Stomach (tissue), 9 donors: Measurements from ENCODE around the gene ZNF444. TPM values are rescaled to one million over a fixed set of nuclear protein-coding genes. Genes with fewer than 3 reads are reported as not detected.

Source experiments
- DNase-seq, 2 donors: peaks; one replicate each; pipeline versions ENCODE4 v3.0.0 to v3.0.0-alpha.2; 2013 to 2019
- H3K27ac ChIP-seq, 5 donors: fragments of 200-600 bp in 4 of 5; sonication (generic) in 4 of 5; one replicate each; pipeline ENCODE4 v1.5.1; 2013 to 2019; ENCODE audit warnings: mild to moderate bottlenecking in 1 of 5, moderate library complexity in 1 of 5
- H3K27me3 ChIP-seq, 3 donors: fragments of 200-600 bp; sonication (generic); one replicate each; pipeline ENCODE4 v1.5.1; 2017 to 2019; ENCODE audit warnings: mixed run types in 1 of 3
- H3K36me3 ChIP-seq, 4 donors: fragments of 200-600 bp; sonication (generic); 1 replicate in 3 of 4; 2 replicates in 1 of 4; pipeline ENCODE4 v1.5.1; 2016 to 2019
- H3K4me1 ChIP-seq, 4 donors: fragments of 200-600 bp; sonication (generic); one replicate each; pipeline ENCODE4 v1.5.1; 2016 to 2019
- H3K4me3 ChIP-seq, 4 donors: fragments of 200-600 bp; sonication (generic) in 3 of 4; one replicate each; pipeline ENCODE4 v1.5.1; 2016 to 2019; ENCODE audit warnings: mild to moderate bottlenecking in 1 of 4
- H3K9me3 ChIP-seq, 4 donors: fragments of 200-600 bp; sonication (generic); one replicate each; pipeline ENCODE4 v1.5.1; 2016 to 2019
- EP300 ChIP-seq: sonication (generic); formaldehyde crosslinking; IDR thresholded peaks from one replicate; pipeline ENCODE4 v1.6.1; 2017; ENCODE audit warnings: antibody characterized with exemption
- POLR2A ChIP-seq, 4 donors: fragments of 450-650 bp; IDR thresholded peaks; one replicate each; pipeline ENCODE4 v1.6.1; 2016; ENCODE audit warnings: antibody characterized with exemption in 4 of 4, control low read depth in 2 of 4, mild to moderate bottlenecking in 1 of 4, moderate library complexity in 1 of 4
- POLR2AphosphoS5 ChIP-seq, 3 donors: sonication (generic); formaldehyde crosslinking; IDR thresholded peaks; one replicate each; pipeline ENCODE4 v1.6.1; 2016; ENCODE audit warnings: antibody characterized with exemption in 3 of 3
- WGBS, 5 donors: extraction: QIAGEN DNeasy Blood & Tissue Kit in 3 of 5; methylation state at CpG; one replicate each; pipeline versions ENCODE4 v1.1.5 to v1.1.7; 2013 to 2018; 5-methylcytosine and 5-hydroxymethylcytosine counted together
- intact Hi-C: fragments of 100-400 bp; cut with DNase I; formaldehyde crosslinking; loops from one replicate; pipeline ENCODE4 v1.15.1; 2023; ENCODE audit warnings: low total_unique reads
- polyA plus RNA-seq, 3 donors: library from polyadenylated mRNA; stranded (reverse); fragments of 200-250 nt; gene quantifications; one replicate each; pipeline ENCODE4 v1.2.3, GENCODE V29; 2013
- total RNA-seq, 5 donors: library from RNA; depleted of rRNA; stranded (reverse); fragments of >200 nt; gene quantifications; one replicate each; pipeline versions ENCODE4 v1.1.0 to v1.2.3, GENCODE V29; 2014 to 2016
- TF ChIP-seq, protein P1 (sequence below), 7 experiments: fragments of 450-650 bp in 4 of 7; fragments of 200-600 bp in 3 of 7; sonication (generic) in 3 of 7; IDR thresholded peaks; one replicate each; pipeline ENCODE4 v1.5.1; 2016 to 2019; ENCODE audit warnings: antibody characterized with exemption in 7 of 7, control low read depth in 2 of 7, mild to moderate bottlenecking in 1 of 7
- donor health status: healthy with polysubstance abuse.
- donor health status: Bipolar disorder and iron deficiency.
- donor health status: healthy.

ZNF444 gene
- total and polyA plus RNA-seq, 8 donors = 13.4 to 77.0 (median 48.7) TPM

DNA sequence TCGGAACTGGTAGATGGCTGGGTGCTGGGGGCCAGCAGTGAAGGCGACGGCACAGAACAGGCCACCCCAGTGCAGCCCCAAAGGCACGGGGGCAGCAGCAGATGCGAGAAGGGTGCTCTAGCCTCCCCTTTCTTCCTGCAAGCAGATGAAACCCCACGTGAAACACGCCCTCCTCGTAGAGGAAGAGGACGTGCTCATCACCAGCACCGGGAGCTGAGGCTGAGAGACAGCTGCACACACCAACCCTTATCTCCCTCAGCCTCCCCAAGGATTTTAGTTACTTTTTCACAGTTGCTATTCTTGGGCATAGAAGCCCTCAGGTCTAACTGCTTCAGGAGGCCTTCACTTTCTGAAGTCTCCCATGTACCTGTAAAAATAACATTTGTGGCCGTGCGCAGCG is 31.9 kb upstream of the ZNF444 start:
- H3K27me3 ChIP-seq = no peaks in the 10 kb centered on the region
- H3K4me3 ChIP-seq = peak overlapping the region in 3 of 4 donors; percentile 3 to 49 (median 32)
- TF ChIP-seq EP300 (no peak), POLR2AphosphoS5 (IDR thresholded peaks at IDR 0.05) (no peak), POLR2A (IDR thresholded peaks at IDR 0.05) (no peak)
- TF ChIP-seq, protein P1, sequence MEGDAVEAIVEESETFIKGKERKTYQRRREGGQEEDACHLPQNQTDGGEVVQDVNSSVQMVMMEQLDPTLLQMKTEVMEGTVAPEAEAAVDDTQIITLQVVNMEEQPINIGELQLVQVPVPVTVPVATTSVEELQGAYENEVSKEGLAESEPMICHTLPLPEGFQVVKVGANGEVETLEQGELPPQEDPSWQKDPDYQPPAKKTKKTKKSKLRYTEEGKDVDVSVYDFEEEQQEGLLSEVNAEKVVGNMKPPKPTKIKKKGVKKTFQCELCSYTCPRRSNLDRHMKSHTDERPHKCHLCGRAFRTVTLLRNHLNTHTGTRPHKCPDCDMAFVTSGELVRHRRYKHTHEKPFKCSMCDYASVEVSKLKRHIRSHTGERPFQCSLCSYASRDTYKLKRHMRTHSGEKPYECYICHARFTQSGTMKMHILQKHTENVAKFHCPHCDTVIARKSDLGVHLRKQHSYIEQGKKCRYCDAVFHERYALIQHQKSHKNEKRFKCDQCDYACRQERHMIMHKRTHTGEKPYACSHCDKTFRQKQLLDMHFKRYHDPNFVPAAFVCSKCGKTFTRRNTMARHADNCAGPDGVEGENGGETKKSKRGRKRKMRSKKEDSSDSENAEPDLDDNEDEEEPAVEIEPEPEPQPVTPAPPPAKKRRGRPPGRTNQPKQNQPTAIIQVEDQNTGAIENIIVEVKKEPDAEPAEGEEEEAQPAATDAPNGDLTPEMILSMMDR (IDR thresholded peaks at IDR 0.05) = no peak
- intact Hi-C loops = no loop called here
- no peaks in the 10 kb centered on the region for H3K9me3 ChIP-seq
- H3K4me1 ChIP-seq = peaks cover 91 to 99% (median 98%) of the 10 kb centered on the region in 4 donors
- H3K27ac ChIP-seq = peak overlapping the region in 3 of 5 donors; percentile 75 to 87 (median 75)
- no peaks in the 10 kb centered on the region for H3K36me3 ChIP-seq
- WGBS, 5 donors = 39 to 54% (median 48%) methylated on average over 11 to 13 of the region's 13 CpGs
- DNase-seq = no peak

DNA sequence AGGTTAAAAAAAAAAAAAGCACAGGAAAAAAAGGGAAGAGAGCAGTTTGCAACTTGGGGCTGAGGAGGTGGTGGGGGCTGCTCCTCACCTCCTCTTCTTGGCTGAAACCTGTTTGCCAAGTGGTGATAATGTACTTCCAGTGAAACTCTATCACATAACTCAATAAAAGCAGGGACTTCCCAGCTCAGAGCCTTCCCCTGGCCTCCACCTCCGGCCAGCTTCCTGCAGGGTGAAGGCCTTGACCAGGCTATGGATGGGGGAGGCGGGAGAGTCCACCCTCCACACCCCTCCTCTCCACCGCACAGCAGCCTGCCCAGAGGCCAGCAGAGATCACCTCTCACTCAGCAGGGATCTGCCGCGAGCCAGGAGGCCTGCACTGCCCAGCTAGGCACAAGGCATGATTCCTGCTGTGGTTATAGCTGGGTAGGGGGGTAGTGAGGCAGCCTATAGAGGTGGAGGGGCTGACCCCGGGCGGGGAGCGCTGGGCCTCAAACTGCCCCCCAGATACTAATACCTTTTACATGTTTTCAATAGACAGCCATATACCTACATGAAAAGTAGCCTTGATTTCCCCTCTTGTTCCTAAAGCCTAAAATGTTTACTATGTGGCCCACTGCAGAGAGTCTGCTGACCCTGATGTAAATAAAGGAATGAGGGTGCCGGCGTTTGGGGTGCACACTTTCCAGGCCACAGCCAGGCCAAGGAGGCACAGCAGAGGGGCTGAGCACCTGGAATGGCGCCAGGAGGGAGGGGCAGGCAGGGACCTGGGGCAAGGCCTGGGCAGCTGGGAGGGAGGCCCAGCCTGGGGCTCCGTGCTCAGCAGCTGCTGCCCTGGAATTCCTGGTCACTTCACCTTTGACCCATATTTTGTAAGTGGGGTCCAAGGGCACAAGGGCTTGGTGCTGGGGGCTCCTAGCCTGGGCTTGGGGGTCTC is 30.3 kb upstream of the ZNF444 start:
- peak overlapping the region; percentile 62 to 78 (median 73) for H3K27ac ChIP-seq
- H3K9me3 ChIP-seq = no peaks in the 10 kb centered on the region
- H3K4me1 ChIP-seq = peaks cover 86 to 100% (median 96%) of the 10 kb centered on the region in 4 donors
- H3K4me3 ChIP-seq = peak overlapping the region in 1 of 4 donors; percentile 34
- TF ChIP-seq POLR2AphosphoS5 (IDR thresholded peaks at IDR 0.05) (no peak), EP300 (no peak), POLR2A (IDR thresholded peaks at IDR 0.05) (no peak)
- TF ChIP-seq, protein P1 (IDR thresholded peaks at IDR 0.05) = no peak
- peaks cover 0 to 9% (median 2%) of the 10 kb centered on the region in 4 donors for H3K36me3 ChIP-seq
- intact Hi-C loops = no loop called here
- no peaks in the 10 kb centered on the region for H3K27me3 ChIP-seq
- peak; percentile 73 to 79 for DNase-seq
- 17 to 30% (median 27%) methylated on average over 11 to 12 of the region's 12 CpGs for WGBS, 5 donors

DNA sequence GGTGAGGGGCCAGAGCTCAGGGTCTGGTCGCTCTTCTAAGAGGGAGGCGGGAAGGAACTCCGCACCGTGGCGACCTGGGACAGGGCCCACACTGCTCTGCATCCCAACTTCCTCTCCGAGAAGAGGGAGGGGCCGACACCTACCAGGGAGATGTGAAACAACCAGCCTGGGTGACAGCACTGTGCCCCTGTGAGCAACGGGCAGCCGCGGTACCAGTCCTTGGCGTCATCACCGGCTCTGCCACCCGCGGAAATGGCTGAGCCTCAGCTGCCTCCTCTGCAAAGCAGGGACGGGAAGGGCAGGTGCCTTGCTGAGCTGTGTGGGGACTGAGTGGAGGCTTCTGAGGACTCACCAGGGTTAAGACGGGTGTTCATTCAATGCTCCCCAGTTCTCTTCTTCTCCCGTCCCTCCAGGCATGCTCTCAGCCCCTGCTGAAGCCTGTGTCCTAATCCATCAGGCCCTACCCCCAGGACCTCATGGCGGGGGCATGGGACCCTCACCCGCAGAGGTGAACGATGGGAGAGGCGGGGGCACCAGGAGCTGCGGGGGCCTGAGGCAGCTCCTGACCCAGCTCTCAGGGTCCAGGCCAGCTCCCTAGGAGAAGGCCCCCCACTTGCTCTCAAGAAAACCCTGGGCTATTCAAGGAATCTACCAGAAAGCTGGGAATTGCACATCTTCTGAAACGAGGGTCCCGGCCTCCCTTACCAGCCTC is 29.3 kb upstream of the ZNF444 start:
- peaks cover 81 to 100% (median 95%) of the 10 kb centered on the region in 4 donors for H3K4me1 ChIP-seq
- 37 to 51% (median 40%) methylated on average over 16 to 24 of the region's 24 CpGs for WGBS, 5 donors
- H3K4me3 ChIP-seq = peak overlapping the region in 1 of 4 donors; percentile 34

More for the DNA sequence above, 29.3 kb upstream of the ZNF444 start:
- DNase-seq = peak; percentile 66 to 72
- Histone ChIP-seq H3K27ac (peak overlapping the region; percentile 62 to 78 (median 73)), H3K36me3 (peaks cover 0 to 10% (median 2%) of the 10 kb centered on the region in 4 donors), H3K27me3 (no peaks in the 10 kb centered on the region), H3K9me3 (no peaks in the 10 kb centered on the region)
- intact Hi-C loops = no loop called here
- TF ChIP-seq POLR2A (IDR thresholded peaks at IDR 0.05) (no peak), EP300 (no peak), POLR2AphosphoS5 (IDR thresholded peaks at IDR 0.05) (no peak)
- TF ChIP-seq, protein P1 (IDR thresholded peaks at IDR 0.05) = no peak
